Naive B cell (primary cell): ENCODE data around the gene MIGA1. TPM values are rescaled to one million over a fixed set of nuclear protein-coding genes. Genes with fewer than 3 reads are reported as not detected.
"Not testable (repeated sequence)": the region's sequence is repeated elsewhere in the genome, so short reads cannot be mapped to it uniquely, and the experiment has no call there.

Experiments
- ATAC-seq, 2 donors: fragments of 150-1000 bp; cut with Tn5 transposase; 2 replicates each; pipeline ENCODE4 v1.10.0; 2021; ENCODE audit warnings: low read depth in 2 of 2, mild to moderate bottlenecking in 2 of 2, moderate library complexity in 2 of 2
- DNase-seq: peaks from one replicate; pipeline ENCODE4 v3.0.0; 2022
- H3K27ac Mint-ChIP-seq, 6 donors: one replicate each; pipeline ENCODE4 v1.8.0; 2020 to 2022; ENCODE audit warnings: mild to moderate bottlenecking in 6 of 6, mixed read lengths in 6 of 6, moderate library complexity in 5 of 6, inconsistent platforms in 2 of 6
- H3K27me3 Mint-ChIP-seq, 3 donors: one replicate each; pipeline ENCODE4 v1.8.0; 2021 to 2022; ENCODE audit warnings: mixed read lengths in 3 of 3, mild to moderate bottlenecking in 1 of 3
- H3K36me3 Mint-ChIP-seq, 2 donors: one replicate each; pipeline ENCODE4 v1.8.0; 2020 to 2022; ENCODE audit warnings: mixed read lengths in 2 of 2, inconsistent platforms in 1 of 2, mild to moderate bottlenecking in 1 of 2
- H3K4me1 Mint-ChIP-seq, 3 donors: one replicate each; pipeline ENCODE4 v1.8.0; 2020 to 2022; ENCODE audit warnings: mixed read lengths in 3 of 3, inconsistent platforms in 1 of 3, mild to moderate bottlenecking in 1 of 3, moderate library complexity in 1 of 3
- H3K4me3 Mint-ChIP-seq, 8 donors: one replicate each; pipeline ENCODE4 v1.8.0; 2020 to 2022; ENCODE audit warnings: mild to moderate bottlenecking in 8 of 8, mixed read lengths in 8 of 8, moderate library complexity in 8 of 8, inconsistent platforms in 2 of 8
- H3K9me3 Mint-ChIP-seq, 7 donors: one replicate each; pipeline ENCODE4 v1.8.0; 2020 to 2022; ENCODE audit warnings: mixed read lengths in 7 of 7, mild to moderate bottlenecking in 5 of 7, inconsistent platforms in 2 of 7, moderate library complexity in 1 of 7
- polyA plus RNA-seq, 6 donors: library from polyadenylated mRNA; unstranded; fragments of 300-500 nt; fragmentation: Illumina TruSeq; gene quantifications; one replicate each; pipeline ENCODE4 v1.2.3, GENCODE V29; 2021; ENCODE audit warnings: low read depth in 6 of 6

MIGA1 gene
- polyA plus RNA-seq, result 10 to 100 TPM in 5 of 6 donors, 1 to 10 TPM in 1; 7.4 to 15.3 (median 13.0) TPM

GRCh38 chr1:77779529-77780281, at the start of gene MIGA1:
Gene MIGA1, plus strand, starts transcription at chr1:77779649. Its CDS starts 3,604 bp downstream, at chr1:77783253.
- Mint-ChIP-seq H3K36me3 (peaks cover 8 to 11% of the 10 kb centered on the region in 2 donors), H3K4me3 (peak within 1 kb of the TSS; percentile 94 to 98 (median 96)), H3K9me3 (no peaks in the 10 kb centered on the region), H3K27ac (peak within 1 kb of the TSS; percentile 82 to 98 (median 94)), H3K27me3 (no peaks in the 10 kb centered on the region), H3K4me1 (peaks cover 20 to 28% (median 22%) of the 10 kb centered on the region in 3 donors)
- ATAC-seq (peak; percentile 92 to 95), DNase-seq (peak; percentile 78)

GRCh38 chr1:77732090-77732489, 47.4 kb upstream of the MIGA1 start:
- no peak for ATAC-seq
- Mint-ChIP-seq H3K36me3 (peaks cover 20 to 24% of the 10 kb centered on the region in 2 donors), H3K27me3 (no peaks in the 10 kb centered on the region), H3K27ac (peak overlapping the region in 3 of 6 donors; percentile 12 to 38 (median 29)), H3K9me3 (no peaks in the 10 kb centered on the region), H3K4me1 (no peaks in the 10 kb centered on the region), H3K4me3 (no peak overlapping the region)
- no peak for DNase-seq

- ATAC-seq (no peak), DNase-seq (no peak)
- Mint-ChIP-seq H3K4me3 (no peak overlapping the region), H3K36me3 (peaks cover 0 to 16% of the 10 kb centered on the region in 2 donors), H3K27ac (no peak overlapping the region), H3K4me1 (peaks cover 0 to 2% (median 0%) of the 10 kb centered on the region in 3 donors), H3K27me3 (no peaks in the 10 kb centered on the region), H3K9me3 (no peaks in the 10 kb centered on the region)
Observed at GRCh38 chr1:77739235-77739634, 40.2 kb upstream of the MIGA1 start.

GRCh38 chr1:77741316-77741715, 38.1 kb upstream of the MIGA1 start:
- H3K4me3 Mint-ChIP-seq, result no peak overlapping the region
- H3K4me1 Mint-ChIP-seq, result peaks cover 14 to 18% (median 15%) of the 10 kb centered on the region in 3 donors
- no peak overlapping the region for H3K27ac Mint-ChIP-seq
- H3K9me3 Mint-ChIP-seq, result no peaks in the 10 kb centered on the region
- H3K27me3 Mint-ChIP-seq, result no peaks in the 10 kb centered on the region
- H3K36me3 Mint-ChIP-seq, result peaks cover 0 to 16% of the 10 kb centered on the region in 2 donors
- no peak for ATAC-seq
- DNase-seq, result no peak

GRCh38 chr1:77742011-77742555, 37.4 kb upstream of the MIGA1 start:
- ATAC-seq, result no peak
- Mint-ChIP-seq H3K27ac (peak overlapping the region in 2 of 6 donors; percentile 60 to 66), H3K4me1 (peaks cover 14 to 22% (median 22%) of the 10 kb centered on the region in 3 donors), H3K4me3 (no peak overlapping the region), H3K36me3 (peaks cover 0 to 16% of the 10 kb centered on the region in 2 donors), H3K9me3 (no peaks in the 10 kb centered on the region), H3K27me3 (no peaks in the 10 kb centered on the region)
- DNase-seq, result no peak

GRCh38 chr1:77744576-77744975, 34.9 kb upstream of the MIGA1 start:
- peaks cover 25 to 40% (median 33%) of the 10 kb centered on the region in 3 donors for H3K4me1 Mint-ChIP-seq
- DNase-seq (no peak), ATAC-seq (no peak)
- no peaks in the 10 kb centered on the region for H3K9me3 Mint-ChIP-seq
- H3K27me3 Mint-ChIP-seq, result no peaks in the 10 kb centered on the region
- no peak overlapping the region for H3K4me3 Mint-ChIP-seq
- H3K27ac Mint-ChIP-seq, result no peak overlapping the region
- H3K36me3 Mint-ChIP-seq, result peaks cover 0 to 8% of the 10 kb centered on the region in 2 donors

GRCh38 chr1:77749489-77749888, 30.0 kb upstream of the MIGA1 start:
- not testable (repeated sequence) for H3K4me3 Mint-ChIP-seq, H3K9me3 Mint-ChIP-seq, DNase-seq, ATAC-seq, H3K27ac Mint-ChIP-seq, H3K36me3 Mint-ChIP-seq, H3K27me3 Mint-ChIP-seq
- H3K4me1 Mint-ChIP-seq, result peaks cover 32 to 52% (median 44%) of the 10 kb centered on the region in 3 donors

GRCh38 chr1:77756052-77756754, 23.2 kb upstream of the MIGA1 start:
- DNase-seq, result no peak
- peaks cover 25 to 54% (median 40%) of the 10 kb centered on the region in 3 donors for H3K4me1 Mint-ChIP-seq
- H3K9me3 Mint-ChIP-seq, result no peaks in the 10 kb centered on the region
- H3K27me3 Mint-ChIP-seq, result no peaks in the 10 kb centered on the region
- H3K27ac Mint-ChIP-seq, result peak overlapping the region in 5 of 6 donors; percentile 57 to 90 (median 70)
- no peak for ATAC-seq
- H3K36me3 Mint-ChIP-seq, result no peaks in the 10 kb centered on the region
- peak overlapping the region in 1 of 8 donors; percentile 16 for H3K4me3 Mint-ChIP-seq

GRCh38 chr1:77757066-77757584, 22.3 kb upstream of the MIGA1 start:
- H3K4me1 Mint-ChIP-seq, result peaks cover 25 to 50% (median 40%) of the 10 kb centered on the region in 3 donors
- peak overlapping the region in 3 of 6 donors; percentile 18 to 90 (median 59) for H3K27ac Mint-ChIP-seq

GRCh38 chr1:77757603-77758002, 21.8 kb upstream of the MIGA1 start:
- Mint-ChIP-seq H3K4me3 (peak overlapping the region in 6 of 8 donors; percentile 23 to 94 (median 76)), H3K4me1 (peaks cover 25 to 50% (median 40%) of the 10 kb centered on the region in 3 donors), H3K36me3 (no peaks in the 10 kb centered on the region), H3K27ac (peak overlapping the region in 2 of 6 donors; percentile 59 to 90), H3K27me3 (peaks cover 0 to 8% (median 0%) of the 10 kb centered on the region in 3 donors), H3K9me3 (no peaks in the 10 kb centered on the region)
- no peak for DNase-seq
- ATAC-seq, result no peak

More at GRCh38 chr1:77757066-77757584, 22.3 kb upstream of the MIGA1 start:
- no peak for DNase-seq
- Mint-ChIP-seq H3K27me3 (peaks cover 0 to 6% (median 0%) of the 10 kb centered on the region in 3 donors), H3K4me3 (peak overlapping the region in 6 of 8 donors; percentile 62 to 94 (median 76)), H3K9me3 (no peaks in the 10 kb centered on the region), H3K36me3 (no peaks in the 10 kb centered on the region)
- ATAC-seq, result no peak

GRCh38 chr1:77759071-77760028, 20.1 kb upstream of the MIGA1 start, which contains the start of gene USP33:
Gene USP33, minus strand, starts transcription at chr1:77759852. Its CDS starts 18,155 bp downstream, at chr1:77741697.
- ATAC-seq, result peak; percentile 95
- Mint-ChIP-seq H3K27ac (peak within 1 kb of the TSS; percentile 70 to 96 (median 92)), H3K36me3 (no peaks in the 10 kb centered on the region), H3K4me1 (peaks cover 25 to 47% (median 36%) of the 10 kb centered on the region in 3 donors), H3K27me3 (peaks cover 0 to 8% (median 0%) of the 10 kb centered on the region in 3 donors), H3K4me3 (peak within 1 kb of the TSS; percentile 90 to 97 (median 94)), H3K9me3 (no peaks in the 10 kb centered on the region)
- DNase-seq, result peak; percentile 93

- Mint-ChIP-seq H3K4me3 (peak overlapping the region in 1 of 8 donors; percentile 48), H3K36me3 (no peaks in the 10 kb centered on the region), H3K27me3 (peaks cover 0 to 8% (median 0%) of the 10 kb centered on the region in 3 donors), H3K27ac (peak overlapping the region in 1 of 6 donors; percentile 52), H3K9me3 (no peaks in the 10 kb centered on the region), H3K4me1 (peaks cover 11 to 22% (median 13%) of the 10 kb centered on the region in 3 donors)
- DNase-seq, result no peak
- no peak for ATAC-seq
Observed at GRCh38 chr1:77762072-77762476, 17.4 kb upstream of the MIGA1 start.
